Epithelial cell of proximal tubule (primary cell): ENCODE measurements around the gene FAM83E. TPM values are rescaled to one million over a fixed set of nuclear protein-coding genes. Genes with fewer than 3 reads are reported as not detected.
A peak's percentile ranks its signal among the peaks of the same experiment; 100 is the strongest.

Experiments
- DNase-seq: peaks from one replicate; pipeline ENCODE4 v3.0.0-alpha.2; 2011; ENCODE audit warnings: low read depth
- H3K4me3 ChIP-seq: 2 replicates; pipeline ENCODE4 v1.5.1; 2011; ENCODE audit warnings: low read depth, mild to moderate bottlenecking, low read length
- CTCF ChIP-seq: conservative IDR thresholded peaks from 2 replicates; pipeline ENCODE4 v1.5.1; 2012; ENCODE audit warnings: low read depth, mild to moderate bottlenecking, low read length
- total RNA-seq: library from RNA; depleted of rRNA; stranded (reverse); fragments of >200 nt; gene quantifications from 2 replicates; pipeline ENCODE4 v1.2.3, GENCODE V29; 2015

FAM83E gene
- total RNA-seq, 1 donor from 2014 or later = 0.40 TPM

DNA sequence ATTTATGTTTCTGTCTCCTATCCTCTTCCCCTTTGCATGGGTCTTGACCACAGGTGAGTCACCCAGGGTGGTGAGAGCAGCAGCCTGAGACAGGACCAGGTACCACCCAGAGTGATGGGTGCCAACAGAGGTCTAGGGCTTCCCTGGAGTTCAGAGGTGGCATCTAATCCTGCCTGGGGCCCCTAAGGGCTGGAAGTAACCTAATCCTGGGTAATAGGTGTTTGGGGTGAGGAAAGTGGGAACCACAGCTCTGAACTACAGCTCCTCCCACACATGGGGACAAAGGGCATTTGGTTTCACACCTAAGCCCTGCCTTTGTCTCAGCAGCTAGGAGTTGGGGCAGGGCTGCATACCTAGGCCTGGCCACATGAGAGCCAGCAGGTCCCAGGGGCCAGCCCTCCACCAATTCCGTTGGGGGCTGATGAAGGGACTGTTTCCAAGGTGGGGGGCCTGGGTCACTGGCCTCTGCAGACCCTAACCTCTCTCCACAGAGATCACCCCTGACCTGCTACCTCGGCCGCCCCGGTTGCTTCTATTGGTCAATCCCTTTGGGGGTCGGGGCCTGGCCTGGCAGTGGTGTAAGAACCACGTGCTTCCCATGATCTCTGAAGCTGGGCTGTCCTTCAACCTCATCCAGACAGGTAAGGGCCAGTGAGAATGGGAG, 12.5 kb upstream of the FAM83E start:
- no peak overlapping the region for H3K4me3 ChIP-seq
- TF ChIP-seq CTCF = no peak
- DNase-seq = no peak

GRCh38 chr19:48625891-48626327, 11.0 kb upstream of the FAM83E start:
- no peak for TF ChIP-seq CTCF
- DNase-seq = no peak
- H3K4me3 ChIP-seq = no peak overlapping the region

- no peak for DNase-seq
- TF ChIP-seq CTCF = no peak
- peak overlapping the region; percentile 81 for H3K4me3 ChIP-seq
Measured at GRCh38 chr19:48624791-48625723, 10.2 kb upstream of the FAM83E start.

DNA sequence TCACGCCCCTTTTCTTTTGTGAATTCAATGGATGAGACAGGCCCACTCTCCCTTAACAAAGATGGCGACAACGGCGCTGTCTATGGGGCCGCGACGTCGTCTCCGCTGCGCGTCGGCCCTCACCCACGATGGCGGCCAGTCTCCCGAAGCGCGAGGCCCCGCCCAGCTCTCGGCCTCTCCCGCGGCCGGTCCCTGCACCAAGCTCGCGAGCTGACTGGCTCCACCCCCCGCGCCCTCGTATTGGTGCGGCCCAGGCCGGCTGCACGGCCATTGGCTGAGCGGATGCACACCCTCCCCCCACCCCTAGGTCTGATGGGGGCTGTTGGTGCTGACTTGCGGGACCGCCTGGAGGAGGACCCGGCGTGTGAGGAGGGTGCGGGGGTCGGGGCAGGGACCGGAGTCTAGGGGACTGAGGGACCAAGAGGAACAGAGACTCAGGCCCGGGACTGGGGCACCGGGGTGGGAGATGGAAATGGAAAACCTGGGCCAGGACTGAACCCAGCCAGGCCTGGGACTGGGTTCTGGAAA, 9.3 kb upstream of the FAM83E start:
- DNase-seq = no peak
- no peak for TF ChIP-seq CTCF
- H3K4me3 ChIP-seq = peak overlapping the region; percentile 81

GRCh38 chr19:48623556-48624066, 8.7 kb upstream of the FAM83E start:
- no peak for TF ChIP-seq CTCF
- H3K4me3 ChIP-seq = peak overlapping the region; percentile 44
- no peak for DNase-seq

DNA sequence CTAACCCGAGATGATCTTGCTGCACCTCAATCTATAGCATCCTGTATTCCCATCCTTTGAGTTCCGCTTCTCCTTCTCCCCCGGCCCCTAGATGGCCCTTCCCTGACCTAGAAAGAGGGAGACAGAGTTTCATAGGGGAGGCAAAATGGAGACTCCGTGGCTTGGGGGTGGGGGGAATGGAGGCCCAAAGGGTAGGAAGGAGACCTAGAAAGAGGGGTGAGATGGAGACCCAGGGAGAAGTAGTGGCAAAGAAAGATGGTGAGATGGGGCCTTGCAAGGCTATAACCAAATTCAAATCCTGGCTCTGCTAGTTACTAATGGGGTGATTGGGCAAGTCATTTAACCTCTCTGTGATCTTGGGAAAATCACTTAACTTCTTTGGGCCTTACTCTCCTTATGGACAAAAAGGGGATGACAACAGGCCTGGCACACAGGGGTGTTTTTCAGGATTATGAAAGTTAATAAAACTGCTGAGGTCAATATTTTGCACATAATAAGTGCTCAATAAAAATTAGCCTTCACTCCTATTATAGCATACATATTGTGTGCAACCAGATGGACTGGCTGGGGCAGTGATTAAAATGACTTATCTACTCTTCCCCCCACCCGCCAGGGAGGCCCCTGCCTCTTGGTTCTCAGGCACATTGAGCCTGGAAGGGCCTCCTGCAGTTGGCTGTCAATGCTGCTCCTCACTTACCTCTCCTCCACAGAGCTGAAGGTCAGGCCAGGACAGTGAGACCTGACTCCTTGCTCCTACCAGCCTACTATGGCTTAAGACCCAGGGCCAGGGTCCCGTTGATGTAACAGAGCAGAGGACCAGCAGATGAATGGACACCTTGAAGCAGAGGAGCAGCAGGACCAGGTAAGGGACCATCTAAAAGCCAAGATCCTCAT, 5.1 kb upstream of the FAM83E start:
- DNase-seq = no peak
- peak overlapping the region; percentile 96 for H3K4me3 ChIP-seq
- TF ChIP-seq CTCF = no peak
